Right renal pelvis (tissue), 4 donors: ENCODE results near the gene CCDC171. TPM values are rescaled to one million over a fixed set of nuclear protein-coding genes. Genes with fewer than 3 reads are reported as not detected.
"Not testable (repeated sequence)": the region's sequence is repeated elsewhere in the genome, so short reads cannot be mapped to it uniquely, and the experiment has no call there.

ENCODE experiments used
- DNase-seq, 4 donors: peaks; one replicate each; pipeline ENCODE4 v3.0.0-alpha.2; 2013; ENCODE audit warnings: low read depth in 4 of 4, low spot score in 3 of 4, missing footprints in 1 of 4
- polyA plus RNA-seq, 4 donors: library from polyadenylated mRNA; unstranded; fragments of 120-200 nt; gene quantifications; one replicate each; pipeline ENCODE4 v1.2.1, GENCODE V29; 2013; ENCODE audit not compliant: insufficient read length in 4 of 4

Gene CCDC171
- polyA plus RNA-seq, 4 donors = 4.4 to 6.2 (median 5.0) TPM

- no peak for DNase-seq
These were observed 191.4 kb downstream of the CCDC171 start for GRCh38 chr9:15744196-15744595.

- DNase-seq = no peak
These were observed 194.1 kb downstream of the CCDC171 start for GRCh38 chr9:15746905-15747304.

GRCh38 chr9:15755660-15756059, 202.8 kb downstream of the CCDC171 start:
- DNase-seq = no peak

GRCh38 chr9:15761551-15761950, 208.7 kb downstream of the CCDC171 start:
- no peak for DNase-seq

GRCh38 chr9:15763371-15763770, 210.5 kb downstream of the CCDC171 start:
- DNase-seq = no peak

- no peak for DNase-seq
These were observed 211.3 kb downstream of the CCDC171 start for GRCh38 chr9:15764131-15764530.

GRCh38 chr9:15769547-15769946, 216.7 kb downstream of the CCDC171 start:
- no peak for DNase-seq

- DNase-seq = no peak
These were observed 226.0 kb downstream of the CCDC171 start for GRCh38 chr9:15778861-15779260.

- DNase-seq = no peak
These were observed 229.3 kb downstream of the CCDC171 start for GRCh38 chr9:15782106-15782505.

- DNase-seq = no peak
These were observed 232.7 kb downstream of the CCDC171 start for GRCh38 chr9:15785584-15785983.

- no peak for DNase-seq
These were observed 233.8 kb downstream of the CCDC171 start for GRCh38 chr9:15786616-15787015.

- not testable (repeated sequence) for DNase-seq
These were observed 257.5 kb downstream of the CCDC171 start for GRCh38 chr9:15810219-15810899.

- DNase-seq = no peak
These were observed 260.2 kb downstream of the CCDC171 start for GRCh38 chr9:15813076-15813475.

- DNase-seq = no peak
These were observed 271.5 kb downstream of the CCDC171 start for GRCh38 chr9:15824310-15824709.

GRCh38 chr9:15831384-15831783, 278.5 kb downstream of the CCDC171 start:
- DNase-seq = no peak

- no peak for DNase-seq
These were observed 281.7 kb downstream of the CCDC171 start for GRCh38 chr9:15834541-15834940.

GRCh38 chr9:15837079-15837679, 284.3 kb downstream of the CCDC171 start:
- DNase-seq = peak; percentile 6 to 31 (median 29)

- no peak for DNase-seq
These were observed 289.2 kb downstream of the CCDC171 start for GRCh38 chr9:15842051-15842450.

- DNase-seq = no peak
These were observed 290.5 kb downstream of the CCDC171 start for GRCh38 chr9:15843316-15843715.

- DNase-seq = no peak
These were observed 291.1 kb downstream of the CCDC171 start for GRCh38 chr9:15843931-15844330.

GRCh38 chr9:15846611-15847010, 293.8 kb downstream of the CCDC171 start:
- no peak for DNase-seq

- no peak for DNase-seq
These were observed 297.0 kb downstream of the CCDC171 start for GRCh38 chr9:15849871-15850270.
